ENCODE measurements around the gene ABHD16A. TPM values are rescaled to one million over a fixed set of nuclear protein-coding genes. Genes with fewer than 3 reads are reported as not detected.

ABHD16A gene
- total and polyA plus RNA-seq, 7 donors: 26.6 to 56.6 (median 34.4) TPM

DNA sequence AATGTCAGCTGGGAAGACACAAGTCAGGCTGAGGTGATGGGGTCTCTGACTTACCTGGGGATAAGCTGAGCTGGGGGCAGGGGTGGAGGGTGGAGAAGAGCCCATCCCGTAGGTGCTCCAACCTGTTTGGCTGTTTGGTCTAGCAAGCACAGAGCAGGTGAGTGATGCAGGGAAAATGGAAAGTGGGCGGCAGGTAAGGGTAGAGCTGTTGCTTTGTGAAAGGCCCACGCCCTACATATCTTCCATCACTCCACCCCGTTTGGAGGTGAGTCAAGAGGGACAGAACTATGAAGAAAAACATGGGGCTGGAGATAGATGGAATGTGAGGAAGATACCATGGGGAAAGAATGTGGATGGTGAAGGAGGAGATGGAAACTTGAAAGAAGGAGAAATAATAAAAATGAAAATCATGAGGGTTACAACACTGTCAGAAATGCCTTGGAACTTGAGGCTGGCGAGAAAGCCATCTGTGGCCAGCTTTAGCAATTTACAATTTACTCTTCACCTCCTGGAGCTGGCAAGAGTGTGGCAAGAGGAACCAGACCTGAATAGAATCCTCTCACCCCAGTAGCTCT lies 17.2 kb upstream of the ABHD16A start:
- no peak overlapping the region for H3K4me3 ChIP-seq
- no peaks in the 10 kb centered on the region for H3K9me3 ChIP-seq
- no peaks in the 10 kb centered on the region for H3K27me3 ChIP-seq (ENCODE audit: insufficient read depth in 3 of 3, low read length in 2 of 3)
- intact Hi-C loops (cut with DNase I): no loop called here
- no peaks in the 10 kb centered on the region for H3K36me3 ChIP-seq (ENCODE audit: insufficient read depth in 1 of 2, low read depth in 1 of 2)
- no peaks in the 10 kb centered on the region for H3K4me1 ChIP-seq
- no peak overlapping the region for H3K27ac ChIP-seq
- WGBS, 3 donors: 89 to 91% (median 90%) methylated on average over 5 of the region's 5 CpGs
- DNase-seq (no peak), ATAC-seq (no peak)
- no peak for TF ChIP-seq CTCF (IDR thresholded peaks at IDR 0.05)

GRCh38 chr6:31719001-31719400 lies 15.9 kb upstream of the ABHD16A start:
- no peaks in the 10 kb centered on the region for H3K27me3 ChIP-seq (ENCODE audit: insufficient read depth in 3 of 3, low read length in 2 of 3)
- H3K4me1 ChIP-seq: no peaks in the 10 kb centered on the region
- TF ChIP-seq CTCF (IDR thresholded peaks at IDR 0.05): no peak
- ATAC-seq: no peak
- WGBS, 3 donors: 85 to 92% (median 86%) methylated on average over 6 of the region's 6 CpGs
- intact Hi-C loops (cut with DNase I): no loop called here
- no peak for DNase-seq
- no peaks in the 10 kb centered on the region for H3K9me3 ChIP-seq
- no peak overlapping the region for H3K27ac ChIP-seq
- no peaks in the 10 kb centered on the region for H3K36me3 ChIP-seq (ENCODE audit: insufficient read depth in 1 of 2, low read depth in 1 of 2)
- H3K4me3 ChIP-seq: no peak overlapping the region

GRCh38 chr6:31718265-31718664 lies 15.1 kb upstream of the ABHD16A start:
- no peaks in the 10 kb centered on the region for H3K27me3 ChIP-seq (ENCODE audit: insufficient read depth in 3 of 3, low read length in 2 of 3)
- ATAC-seq (no peak), DNase-seq (no peak)
- no peak for TF ChIP-seq CTCF (IDR thresholded peaks at IDR 0.05)
- intact Hi-C loops (cut with DNase I): no loop called here
- 75 to 92% (median 85%) methylated on average over 1 of the region's 1 CpG for WGBS, 3 donors
- no peaks in the 10 kb centered on the region for H3K36me3 ChIP-seq (ENCODE audit: insufficient read depth in 1 of 2, low read depth in 1 of 2)
- no peaks in the 10 kb centered on the region for H3K4me1 ChIP-seq
- H3K9me3 ChIP-seq: no peaks in the 10 kb centered on the region
- H3K27ac ChIP-seq: no peak overlapping the region
- H3K4me3 ChIP-seq: no peak overlapping the region

DNA sequence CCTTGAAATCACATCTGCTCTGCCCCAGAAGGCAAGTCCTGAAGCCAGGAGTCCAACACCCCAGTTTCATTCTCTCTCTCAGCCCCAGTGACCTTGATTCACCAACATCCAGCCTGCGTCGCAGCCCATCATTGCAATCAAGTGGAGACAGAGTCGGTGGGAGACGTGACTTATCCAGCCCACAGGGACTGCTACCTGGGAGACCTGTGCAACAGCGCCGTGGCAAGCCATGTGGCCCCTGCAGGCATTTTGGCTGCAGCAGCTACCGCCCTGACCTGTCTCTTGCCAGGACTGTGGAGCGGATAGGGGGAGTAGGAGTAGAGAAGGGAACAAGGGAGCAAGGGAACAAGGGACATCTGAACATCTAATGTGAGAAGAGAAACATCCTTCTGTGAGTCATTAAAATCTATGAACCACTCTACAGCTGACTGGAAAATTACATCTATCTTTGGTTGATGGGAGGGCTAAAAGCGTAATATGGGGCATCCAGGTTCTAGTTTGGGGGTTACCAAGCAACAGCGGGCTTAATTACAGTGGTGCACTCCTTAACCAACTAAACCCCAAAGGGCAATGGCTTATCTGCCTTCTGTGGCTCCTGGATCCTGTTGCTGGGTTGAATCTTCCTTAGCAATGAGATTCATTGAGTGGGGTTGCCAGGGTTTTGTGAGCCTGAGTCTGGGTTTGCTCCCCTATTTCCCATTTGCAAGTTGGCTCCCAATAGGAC lies 14.5 kb upstream of the ABHD16A start:
- Histone ChIP-seq H3K27me3 (ENCODE audit: insufficient read depth in 3 of 3, low read length in 2 of 3) (no peaks in the 10 kb centered on the region), H3K27ac (no peak overlapping the region), H3K9me3 (no peaks in the 10 kb centered on the region), H3K4me1 (no peaks in the 10 kb centered on the region), H3K4me3 (no peak overlapping the region), H3K36me3 (ENCODE audit: insufficient read depth in 1 of 2, low read depth in 1 of 2) (no peaks in the 10 kb centered on the region)
- no peak for ATAC-seq
- 73 to 83% (median 74%) methylated on average over 10 of the region's 10 CpGs for WGBS, 3 donors
- TF ChIP-seq CTCF (IDR thresholded peaks at IDR 0.05): no peak
- DNase-seq: no peak
- intact Hi-C loops (cut with DNase I): no loop called here
